ENCODE measurements around the gene RNF212B. TPM values are rescaled to one million over a fixed set of nuclear protein-coding genes. Genes with fewer than 3 reads are reported as not detected.

RNF212B gene
- total and polyA plus RNA-seq, 2 of the 13 experiments (the other 11 are each of a cell fraction or from before 2014, with no cell fraction given): 0.05 TPM; not detected in 1

DNA sequence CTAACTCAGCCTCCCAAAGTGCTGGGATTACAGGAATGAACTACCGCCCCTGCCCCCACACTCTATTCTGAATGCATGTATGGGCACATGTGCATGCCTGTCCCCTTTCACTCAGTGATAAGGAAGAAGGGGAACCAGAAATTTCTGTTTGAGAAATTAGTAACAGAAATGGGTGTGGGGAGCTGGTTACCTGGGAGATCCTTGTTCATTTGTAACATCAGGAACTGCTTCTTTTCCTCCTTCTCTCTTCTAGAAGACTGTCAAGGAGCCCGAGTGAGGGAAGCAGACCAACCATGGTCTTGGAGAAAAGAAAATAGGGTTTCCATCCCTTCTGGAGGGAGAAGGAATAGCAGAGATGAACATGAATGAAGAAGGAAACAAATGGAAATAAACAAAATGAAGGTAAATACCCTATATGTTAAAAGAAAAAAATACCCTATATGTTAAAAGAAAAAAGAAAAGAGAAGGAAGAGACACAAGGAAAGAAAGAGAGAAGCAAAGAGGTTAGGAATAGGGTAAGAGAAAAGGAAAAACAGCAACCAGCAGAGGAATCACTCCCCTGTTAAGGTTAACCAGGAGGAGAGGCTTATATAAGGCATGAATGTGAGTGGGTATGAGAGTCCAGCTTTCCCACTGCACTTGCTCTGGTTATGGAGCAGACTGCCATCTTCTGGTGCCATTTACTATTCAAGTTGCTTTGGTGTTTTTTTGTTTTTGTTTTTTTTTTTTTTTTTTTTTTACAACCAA is 61.6 kb downstream of the RNF212B start (continued):
- TF ChIP-seq ZBTB42 (CRISPR knock-in tag; IDR thresholded peaks at IDR 0.05) (peak; percentile 17; the same call in 1 of the 2 replicates), ZNF512B (CRISPR knock-in tag; IDR thresholded peaks at IDR 0.05; ENCODE audit: borderline replicate concordance) (no peak), LCORL (IDR thresholded peaks at IDR 0.05) (peak; percentile 51; the same call in 1 of the 2 replicates), LCORL (CRISPR knock-in tag; IDR thresholded peaks at IDR 0.05) (no peak), FOXM1 (CRISPR knock-in tag; IDR thresholded peaks at IDR 0.05) (no peak), ZNF124 (CRISPR knock-in tag; IDR thresholded peaks at IDR 0.05) (0 out of 2 replicates have a peak, but pooled peaks have one; percentile 53), ZNF530 (CRISPR knock-in tag; IDR thresholded peaks at IDR 0.05; ENCODE audit: low read depth) (no peak), SMC3 (IDR thresholded peaks at IDR 0.05; ENCODE audit: low read length) (peak; percentile 68), CCDC6 (CRISPR knock-in tag; IDR thresholded peaks at IDR 0.05) (no peak), GATAD2A (CRISPR knock-in tag; IDR thresholded peaks at IDR 0.05) (peak; percentile 55), TEAD3 (CRISPR knock-in tag; optimal IDR thresholded peaks at IDR 0.05; ENCODE audit: borderline replicate concordance) (peak; percentile 74), RNF2 (conservative IDR thresholded peaks at IDR 0.05; ENCODE audit: low read depth) (no peak), TEF (CRISPR knock-in tag; IDR thresholded peaks at IDR 0.05) (peak; percentile 81), KLF13 (CRISPR knock-in tag; IDR thresholded peaks at IDR 0.05) (no peak), ZBTB1 (CRISPR knock-in tag; IDR thresholded peaks at IDR 0.05; ENCODE audit: borderline replicate concordance) (no peak), YY1 (IDR thresholded peaks at IDR 0.05; ENCODE audit: insufficient read depth, insufficient replicate concordance, low read depth, low read length) (peak; percentile 27), IKZF5 (CRISPR knock-in tag; IDR thresholded peaks at IDR 0.05) (0 out of 2 replicates have a peak, but pooled peaks have one; percentile 38)
- TF ChIP-seq, protein P1, sequence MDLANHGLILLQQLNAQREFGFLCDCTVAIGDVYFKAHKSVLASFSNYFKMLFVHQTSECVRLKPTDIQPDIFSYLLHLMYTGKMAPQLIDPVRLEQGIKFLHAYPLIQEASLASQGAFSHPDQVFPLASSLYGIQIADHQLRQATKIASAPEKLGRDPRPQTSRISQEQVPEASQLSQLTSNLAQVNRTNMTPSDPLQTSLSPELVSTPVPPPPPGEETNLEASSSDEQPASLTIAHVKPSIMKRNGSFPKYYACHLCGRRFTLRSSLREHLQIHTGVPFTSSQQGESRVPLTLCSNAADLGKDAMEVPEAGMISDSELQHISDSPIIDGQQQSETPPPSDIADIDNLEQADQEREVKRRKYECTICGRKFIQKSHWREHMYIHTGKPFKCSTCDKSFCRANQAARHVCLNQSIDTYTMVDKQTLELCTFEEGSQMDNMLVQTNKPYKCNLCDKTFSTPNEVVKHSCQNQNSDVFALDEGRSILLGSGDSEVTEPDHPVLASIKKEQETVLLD (CRISPR knock-in tag; IDR thresholded peaks at IDR 0.05; ENCODE audit: low read depth): no peak

Data from HepG2 (cell line).